HepG2 (cell line): ENCODE data around the gene ZNF474. TPM values are rescaled to one million over a fixed set of nuclear protein-coding genes. Genes with fewer than 3 reads are reported as not detected.

Experiments
- ATAC-seq: fragments of 200-7000 bp; cut with Tn5 transposase; 3 replicates; pipeline ENCODE4 v1.9.1; 2020; ENCODE audit warnings: mild to moderate bottlenecking, moderate library complexity
- BruUV-seq: library from RNA; stranded (reverse); fragments of 400-500 nt; replicated peaks from 2 replicates; lab custom pipeline; 2021; lab: Mats Ljungman, UMichigan
- CTCF ChIA-PET: fragments of 300-600 bp; formaldehyde crosslinking; extraction: SDS; loops from one replicate; lab custom pipeline; 2021; ENCODE audit warnings: low total read pairs, inconsistent platforms, low intra/inter-chr PET ratio; lab: Yijun Ruan, JAX
- POLR2A ChIA-PET: fragments of 350-600 bp; sonication (Branson Sonifier 250); formaldehyde crosslinking; loops from one replicate; lab custom pipeline; 2020; ENCODE audit warnings: antibody characterized with exemption, inconsistent platforms; lab: Yijun Ruan, JAX
- DNase-seq: peaks from one replicate; pipeline ENCODE4 v3.0.0-alpha.2; 2015; ENCODE audit warnings: low spot score
- FAIRE-seq: peaks from 3 replicates; lab custom pipeline; 2011; peaks lifted over from hg19 to GRCh38; lab: Jason Lieb, UNC
- H2AFZ ChIP-seq: one replicate; pipeline ENCODE4 v1.6.1; 2011; ENCODE audit warnings: low read length, inconsistent platforms
- H3K27ac ChIP-seq: fragments of 300-600 bp; 3 replicates; pipeline ENCODE4 v1.8.0; 2011; ENCODE audit warnings: mixed run types, mild to moderate bottlenecking, mixed read lengths, low read length, inconsistent platforms; ENCODE audit not compliant: insufficient read depth; ENCODE audit errors: extremely low read length
- H3K27me3 ChIP-seq, 2 experiments: fragments of 200-600 bp in 1 of 2; 2 replicates in 1 of 2; 3 replicates in 1 of 2; pipeline versions ENCODE4 v1.6.0 to v1.8.0; 2011; ENCODE audit warnings: low read length in 2 of 2, mild to moderate bottlenecking in 2 of 2, moderate library complexity in 2 of 2, inconsistent platforms in 1 of 2; ENCODE audit not compliant: insufficient read depth in 2 of 2, control insufficient read depth in 1 of 2
- H3K36me3 ChIP-seq, 2 experiments: fragments of 200-600 bp in 1 of 2; replicated peaks in 1 of 2; 2 replicates in 1 of 2; 3 replicates in 1 of 2; pipeline versions ENCODE4 v1.5.1 to v1.8.0; 2011; ENCODE audit warnings: low read length in 2 of 2, inconsistent platforms in 1 of 2; ENCODE audit not compliant: insufficient read depth in 2 of 2, control insufficient read depth in 1 of 2
- H3K4me1 ChIP-seq: 2 replicates; pipeline ENCODE4 v1.5.1; 2012; ENCODE audit warnings: low read length, inconsistent platforms; ENCODE audit not compliant: insufficient read depth
- H3K4me2 ChIP-seq: 2 replicates; pipeline ENCODE4 v1.6.0; 2011; ENCODE audit warnings: low read depth, low read length, inconsistent platforms
- H3K4me3 ChIP-seq, 3 experiments: fragments of 200-600 bp in 1 of 3; sonication (generic), shearing (Covaris generic) in 1 of 3; replicated peaks in 1 of 3; 2 replicates each; pipeline ENCODE4 v1.5.1; 2011 to 2016; ENCODE audit warnings: low read length in 3 of 3, inconsistent platforms in 2 of 3, low read depth in 2 of 3, mild to moderate bottlenecking in 2 of 3, control low read depth in 1 of 3, mixed read lengths in 1 of 3; ENCODE audit not compliant: insufficient read depth in 1 of 3
- H3K79me2 ChIP-seq: one replicate; pipeline ENCODE4 v1.6.1; 2011; ENCODE audit warnings: low read length, inconsistent platforms; ENCODE audit not compliant: insufficient read depth
- H3K9ac ChIP-seq: 2 replicates; pipeline ENCODE4 v1.6.0; 2011; ENCODE audit warnings: mild to moderate bottlenecking, low read depth, low read length, inconsistent platforms; ENCODE audit not compliant: insufficient read depth
- H3K9me3 ChIP-seq: 2 replicates; pipeline ENCODE4 v1.5.1; 2012; ENCODE audit warnings: mild to moderate bottlenecking, low read length
- H4K20me1 ChIP-seq: 2 replicates; pipeline ENCODE4 v1.6.0; 2011; ENCODE audit warnings: inconsistent platforms, mild to moderate bottlenecking, low read length, moderate library complexity; ENCODE audit not compliant: insufficient read depth
- MBNL3 ChIP-seq: fragments of 250-450 bp; sonication (Bioruptor Pico); conservative IDR thresholded peaks from 2 replicates; pipeline ENCODE4 v1.8.0; 2022; ENCODE audit warnings: mild to moderate bottlenecking, inconsistent platforms
- ONECUT2 ChIP-seq: sonication (generic); formaldehyde crosslinking; IDR thresholded peaks from 2 replicates; pipeline ENCODE4 v1.4.0; 2020; ENCODE audit warnings: missing genetic modification reagents
- PAXIP1 ChIP-seq: sonication (generic); formaldehyde crosslinking; conservative IDR thresholded peaks from 2 replicates; pipeline ENCODE4 v1.4.0; 2020; ENCODE audit warnings: mild to moderate bottlenecking, missing genetic modification reagents, moderate library complexity
- PPARG ChIP-seq: conservative IDR thresholded peaks from 2 replicates; pipeline ENCODE4 v1.6.1; 2016; ENCODE audit warnings: missing biosample characterization, missing genetic modification reagents
- SALL2 ChIP-seq: sonication (generic); formaldehyde crosslinking; IDR thresholded peaks from 2 replicates; pipeline ENCODE4 v1.8.1; 2023; ENCODE audit warnings: mild to moderate bottlenecking, missing genetic modification reagents, inconsistent platforms
- SIX1 ChIP-seq: sonication (generic); formaldehyde crosslinking; IDR thresholded peaks from 2 replicates; pipeline ENCODE4 v1.4.0; 2020; ENCODE audit warnings: missing genetic modification reagents, borderline replicate concordance
- SMAD3 ChIP-seq: sonication (generic); formaldehyde crosslinking; IDR thresholded peaks from 2 replicates; pipeline ENCODE4 v1.4.0; 2020; ENCODE audit warnings: missing genetic modification reagents
- SRY ChIP-seq: sonication (generic); formaldehyde crosslinking; IDR thresholded peaks from 2 replicates; pipeline ENCODE4 v1.8.0; 2022; ENCODE audit warnings: mild to moderate bottlenecking, missing genetic modification reagents
- STAG1 ChIP-seq: sonication (generic); formaldehyde crosslinking; IDR thresholded peaks from 2 replicates; pipeline ENCODE4 v1.4.0; 2020; ENCODE audit warnings: missing genetic modification reagents
- TCF7L2 ChIP-seq: IDR thresholded peaks from 2 replicates; pipeline ENCODE4 v1.6.1; 2011; ENCODE audit warnings: mild to moderate bottlenecking, low read depth, low read length, moderate library complexity
- ZBTB1 ChIP-seq: sonication (generic); formaldehyde crosslinking; IDR thresholded peaks from 2 replicates; pipeline ENCODE4 v1.4.0; 2020; ENCODE audit warnings: missing genetic modification reagents, borderline replicate concordance
- ZKSCAN5 ChIP-seq: sonication (generic); formaldehyde crosslinking; IDR thresholded peaks from 2 replicates; pipeline ENCODE4 v1.5.1; 2020; ENCODE audit warnings: mild to moderate bottlenecking, missing genetic modification reagents
- ZNF12 ChIP-seq: sonication (generic); formaldehyde crosslinking; IDR thresholded peaks from 2 replicates; pipeline ENCODE4 v1.5.0; 2020; ENCODE audit warnings: missing genetic modification reagents
- ZNF784 ChIP-seq: sonication (generic); formaldehyde crosslinking; IDR thresholded peaks from 2 replicates; pipeline ENCODE4 v1.5.1; 2020; ENCODE audit warnings: missing genetic modification reagents, mild to moderate bottlenecking, borderline replicate concordance
- WGBS: methylation state at CpG from one replicate; pipeline ENCODE4 v1.1.6; 2017; ENCODE audit warnings: low lambda C conversion rate; 5-methylcytosine and 5-hydroxymethylcytosine counted together
- in situ Hi-C: cut with HindIII; loops from 2 replicates; pipeline ENCODE4 v1.10.0; 2017; ENCODE audit warnings: low pct_unique_long_range_greater_than_20kb; ENCODE audit not compliant: extremely low pct_ligation_motif_present
- intact Hi-C: fragments of 100-400 bp; cut with micrococcal nuclease; formaldehyde crosslinking; loops from one replicate; pipeline ENCODE4 v1.10.0; 2022; ENCODE audit not compliant: unreplicated experiment
- polyA plus RNA-seq, 8 experiments: library from polyadenylated mRNA; depleted of rRNA in 3 of 8; stranded (reverse) in 7 of 8; unstranded in 1 of 8; fragments of >200 nt; fragmentation: Illumina TruSeq in 4 of 8; extraction: Trizol in 4 of 8; gene quantifications; 2 replicates each; pipeline versions ENCODE4 v1.2.1 to v1.2.3, GENCODE V29; 2011 to 2016; ENCODE audit warnings: low read depth in 4 of 8, missing spikeins in 1 of 8, mixed read lengths in 1 of 8; ENCODE audit not compliant: insufficient read depth in 1 of 8
- total RNA-seq, 5 experiments: library from RNA; depleted of rRNA; stranded (reverse); fragments of >200 nt; fragmentation: Illumina TruSeq; extraction: Trizol; gene quantifications; 2 replicates each; pipeline ENCODE4 v1.2.3, GENCODE V29; 2016; ENCODE audit warnings: low read depth in 1 of 5
- TF ChIP-seq, protein P1 (sequence below): sonication (generic); formaldehyde crosslinking; IDR thresholded peaks from 2 replicates; pipeline ENCODE4 v1.5.0; 2020; ENCODE audit warnings: mild to moderate bottlenecking, missing genetic modification reagents, moderate library complexity
- TF ChIP-seq, protein P2 (sequence below): sonication (generic); formaldehyde crosslinking; IDR thresholded peaks from 2 replicates; pipeline ENCODE4 v1.9.0; 2021; ENCODE audit warnings: missing genetic modification reagents, borderline replicate concordance

The ZNF474 gene
- total and polyA plus RNA-seq, 2 of the 13 experiments (the other 11 are each of a cell fraction or from before 2014, with no cell fraction given), result 0.07 TPM; not detected in 1

GRCh38 chr5:122091936-122092600 lies 37.3 kb upstream of the ZNF474 start:
- FAIRE-seq (peak; percentile 52), ATAC-seq (peak; percentile 65), DNase-seq (no peak)
- H3K4me2 ChIP-seq, result no peak overlapping the region
- H3K36me3 ChIP-seq, result no peaks in the 10 kb centered on the region
- BruUV-seq, result no TSS peak
- no peak overlapping the region for H3K4me3 ChIP-seq
- no peak overlapping the region for H3K27ac ChIP-seq
- no peaks in the 10 kb centered on the region for H3K79me2 ChIP-seq
- H4K20me1 ChIP-seq, result no peaks in the 10 kb centered on the region
- POLR2A ChIA-PET, result no interaction called here
- CTCF ChIA-PET, result interaction anchor here (0.9 kb wide), 1 partner anchor 64 kb away, joined by 3 read pairs; no protein-coding TSS in a partner anchor
- H3K9ac ChIP-seq, result no peak overlapping the region
- H3K27me3 ChIP-seq, result no peaks in the 10 kb centered on the region
- intact Hi-C loops, result no loop called here
- H3K4me1 ChIP-seq, result no peaks in the 10 kb centered on the region
- no peaks in the 10 kb centered on the region for H3K9me3 ChIP-seq
- 29% methylated on average over 9 of the region's 9 CpGs for WGBS
- TF ChIP-seq TCF7L2, result no peak
- TF ChIP-seq ZKSCAN5 (CRISPR knock-in tag), result no peak
- TF ChIP-seq SRY (CRISPR knock-in tag), result no peak
- no peak for TF ChIP-seq ZBTB1 (CRISPR knock-in tag)
- TF ChIP-seq PAXIP1 (CRISPR knock-in tag), result no peak
- TF ChIP-seq, protein P1, sequence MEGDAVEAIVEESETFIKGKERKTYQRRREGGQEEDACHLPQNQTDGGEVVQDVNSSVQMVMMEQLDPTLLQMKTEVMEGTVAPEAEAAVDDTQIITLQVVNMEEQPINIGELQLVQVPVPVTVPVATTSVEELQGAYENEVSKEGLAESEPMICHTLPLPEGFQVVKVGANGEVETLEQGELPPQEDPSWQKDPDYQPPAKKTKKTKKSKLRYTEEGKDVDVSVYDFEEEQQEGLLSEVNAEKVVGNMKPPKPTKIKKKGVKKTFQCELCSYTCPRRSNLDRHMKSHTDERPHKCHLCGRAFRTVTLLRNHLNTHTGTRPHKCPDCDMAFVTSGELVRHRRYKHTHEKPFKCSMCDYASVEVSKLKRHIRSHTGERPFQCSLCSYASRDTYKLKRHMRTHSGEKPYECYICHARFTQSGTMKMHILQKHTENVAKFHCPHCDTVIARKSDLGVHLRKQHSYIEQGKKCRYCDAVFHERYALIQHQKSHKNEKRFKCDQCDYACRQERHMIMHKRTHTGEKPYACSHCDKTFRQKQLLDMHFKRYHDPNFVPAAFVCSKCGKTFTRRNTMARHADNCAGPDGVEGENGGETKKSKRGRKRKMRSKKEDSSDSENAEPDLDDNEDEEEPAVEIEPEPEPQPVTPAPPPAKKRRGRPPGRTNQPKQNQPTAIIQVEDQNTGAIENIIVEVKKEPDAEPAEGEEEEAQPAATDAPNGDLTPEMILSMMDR (CRISPR knock-in tag), result peak; percentile 47
- no peak for TF ChIP-seq SIX1 (CRISPR knock-in tag)
- TF ChIP-seq ONECUT2 (CRISPR knock-in tag), result no peak
- no peak for TF ChIP-seq PPARG (CRISPR knock-in tag)
- peak; percentile 17; the same call in 1 of the 2 replicates for TF ChIP-seq STAG1
- TF ChIP-seq ZNF12 (CRISPR knock-in tag), result no peak
- TF ChIP-seq SALL2, result no peak
- TF ChIP-seq, protein P2, sequence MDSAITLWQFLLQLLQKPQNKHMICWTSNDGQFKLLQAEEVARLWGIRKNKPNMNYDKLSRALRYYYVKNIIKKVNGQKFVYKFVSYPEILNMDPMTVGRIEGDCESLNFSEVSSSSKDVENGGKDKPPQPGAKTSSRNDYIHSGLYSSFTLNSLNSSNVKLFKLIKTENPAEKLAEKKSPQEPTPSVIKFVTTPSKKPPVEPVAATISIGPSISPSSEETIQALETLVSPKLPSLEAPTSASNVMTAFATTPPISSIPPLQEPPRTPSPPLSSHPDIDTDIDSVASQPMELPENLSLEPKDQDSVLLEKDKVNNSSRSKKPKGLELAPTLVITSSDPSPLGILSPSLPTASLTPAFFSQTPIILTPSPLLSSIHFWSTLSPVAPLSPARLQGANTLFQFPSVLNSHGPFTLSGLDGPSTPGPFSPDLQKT (CRISPR knock-in tag), result no peak
- TF ChIP-seq MBNL3 (CRISPR knock-in tag), result no peak
- no peak for TF ChIP-seq ZNF784
- no peak for TF ChIP-seq SMAD3
- no peak overlapping the region for H2AFZ ChIP-seq
- in situ Hi-C loops, result no loop called here
